ENCODE data around the gene CRELD2. TPM values are rescaled to one million over a fixed set of nuclear protein-coding genes. Genes with fewer than 3 reads are reported as not detected.
A peak's percentile ranks its signal among the peaks of the same experiment; 100 is the strongest.

The CRELD2 gene, protein sequence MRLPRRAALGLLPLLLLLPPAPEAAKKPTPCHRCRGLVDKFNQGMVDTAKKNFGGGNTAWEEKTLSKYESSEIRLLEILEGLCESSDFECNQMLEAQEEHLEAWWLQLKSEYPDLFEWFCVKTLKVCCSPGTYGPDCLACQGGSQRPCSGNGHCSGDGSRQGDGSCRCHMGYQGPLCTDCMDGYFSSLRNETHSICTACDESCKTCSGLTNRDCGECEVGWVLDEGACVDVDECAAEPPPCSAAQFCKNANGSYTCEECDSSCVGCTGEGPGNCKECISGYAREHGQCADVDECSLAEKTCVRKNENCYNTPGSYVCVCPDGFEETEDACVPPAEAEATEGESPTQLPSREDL
- 10 to 100 TPM; 22.1 to 40.0 (median 26.8) TPM for total RNA-seq
- 21.8 TPM for polyA plus RNA-seq
- long read RNA-seq, donor 1, transcript CRELD2-201 (10 exons, 1,357 nt): major isoform, 45 of 74 reads
- long read RNA-seq, donor 1, partial matches to known transcripts: 1 of 74 reads
- long read RNA-seq, donor 1, other reads (novel, unspliced or antisense): 20 of 74 reads
- long read RNA-seq, donor 2, transcript CRELD2-201 (10 exons, 1,357 nt): major isoform, 39 of 72 reads
- long read RNA-seq, donor 2, partial matches to known transcripts: 1 of 72 reads
- long read RNA-seq, donor 2, other reads (novel, unspliced or antisense): 28 of 72 reads
- long read RNA-seq, donor 3, transcript CRELD2-203 (11 exons, 1,577 nt): minor isoform, 8 of 137 reads
- long read RNA-seq, donor 3, transcript CRELD2-201 (10 exons, 1,357 nt): major isoform, 83 of 137 reads
- long read RNA-seq, donor 3, partial matches to known transcripts: 2 of 137 reads
- long read RNA-seq, donor 3, other reads (novel, unspliced or antisense): 39 of 137 reads
- long read RNA-seq, donor 4, transcript CRELD2-201 (10 exons, 1,357 nt): major isoform, 17 of 34 reads
- long read RNA-seq, donor 4, transcript CRELD2-203 (11 exons, 1,577 nt): minor isoform, 9 of 34 reads
- long read RNA-seq, donor 4, partial matches to known transcripts: 1 of 34 reads
- long read RNA-seq, donor 4, other reads (novel, unspliced or antisense): 7 of 34 reads

DNA sequence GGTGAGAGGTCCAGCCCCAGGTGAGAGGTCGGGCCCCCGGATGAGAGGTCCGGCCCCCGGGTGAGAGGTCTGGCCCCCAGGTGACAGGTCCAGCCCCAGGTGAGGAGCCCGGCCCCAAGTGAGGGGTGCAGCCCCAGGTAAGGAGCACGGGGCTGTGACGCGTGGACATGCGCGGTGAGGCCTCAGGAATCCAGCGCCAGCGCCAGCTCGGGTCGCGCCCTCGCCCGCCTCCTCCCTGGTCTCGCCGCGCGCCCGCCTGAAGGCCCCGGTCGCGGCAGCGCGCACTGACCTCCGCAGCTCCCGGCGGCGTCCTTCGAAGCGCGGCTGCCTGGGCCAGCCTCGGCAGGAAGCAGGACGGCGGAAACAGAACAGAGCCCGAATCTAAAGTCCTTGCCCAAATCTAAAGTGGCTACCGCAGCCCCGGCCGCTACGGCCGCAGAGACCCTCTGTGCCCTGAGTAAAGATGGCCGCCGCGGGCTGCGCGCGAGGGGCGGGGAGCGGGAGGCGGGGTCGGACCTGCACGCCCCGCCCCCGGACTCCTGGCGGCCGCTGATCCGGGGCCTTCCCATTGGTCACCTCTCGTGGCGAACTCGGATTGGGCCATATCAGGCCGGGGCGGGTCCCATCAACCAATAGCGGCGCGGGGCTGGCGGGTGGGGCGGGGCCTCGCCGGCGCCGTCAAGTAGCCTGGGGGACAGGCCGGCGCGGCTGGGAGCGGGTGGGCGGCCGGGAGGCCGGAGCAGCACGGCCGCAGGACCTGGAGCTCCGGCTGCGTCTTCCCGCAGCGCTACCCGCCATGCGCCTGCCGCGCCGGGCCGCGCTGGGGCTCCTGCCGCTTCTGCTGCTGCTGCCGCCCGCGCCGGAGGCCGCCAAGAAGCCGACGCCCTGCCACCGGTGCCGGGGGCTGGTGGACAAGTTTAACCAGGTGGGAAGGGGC lies at the start of gene CRELD2, which contains the start of gene ALG12:
TSS of gene CRELD2 (plus strand) at position 661 of the 937 bp plus-strand sequence. CDS start at position 797, 136 bp downstream.
TSS of gene ALG12 (minus strand) at position 465 of the 937 bp plus-strand sequence. CDS start 4,673 bp downstream, outside the sequence.
- peak; percentile 99 for DNase-seq
- Histone ChIP-seq H3K27ac (ENCODE audit: low read length) (peak within 1 kb of the TSS; percentile 91), H3K9me3 (ENCODE audit: control insufficient read depth, low read length) (no peaks in the 10 kb centered on the region), H3K4me3 (ENCODE audit: low read length) (peak within 1 kb of the TSS; percentile 85), H3K4me1 (ENCODE audit: control insufficient read depth, insufficient read depth, low read length) (peaks cover 7% of the 10 kb centered on the region), H3K27me3 (ENCODE audit: control insufficient read depth, insufficient read depth) (no peaks in the 10 kb centered on the region)
- intact Hi-C loops (cut with DNase I): loop anchor here in 1 of 4 donors (10.0 kb wide), 1 partner anchor 153 kb away; no protein-coding TSS in a partner anchor
- under 1% methylated on average over 103 of the region's 103 CpGs for WGBS
- peak; percentile 98 for ATAC-seq

DNA sequence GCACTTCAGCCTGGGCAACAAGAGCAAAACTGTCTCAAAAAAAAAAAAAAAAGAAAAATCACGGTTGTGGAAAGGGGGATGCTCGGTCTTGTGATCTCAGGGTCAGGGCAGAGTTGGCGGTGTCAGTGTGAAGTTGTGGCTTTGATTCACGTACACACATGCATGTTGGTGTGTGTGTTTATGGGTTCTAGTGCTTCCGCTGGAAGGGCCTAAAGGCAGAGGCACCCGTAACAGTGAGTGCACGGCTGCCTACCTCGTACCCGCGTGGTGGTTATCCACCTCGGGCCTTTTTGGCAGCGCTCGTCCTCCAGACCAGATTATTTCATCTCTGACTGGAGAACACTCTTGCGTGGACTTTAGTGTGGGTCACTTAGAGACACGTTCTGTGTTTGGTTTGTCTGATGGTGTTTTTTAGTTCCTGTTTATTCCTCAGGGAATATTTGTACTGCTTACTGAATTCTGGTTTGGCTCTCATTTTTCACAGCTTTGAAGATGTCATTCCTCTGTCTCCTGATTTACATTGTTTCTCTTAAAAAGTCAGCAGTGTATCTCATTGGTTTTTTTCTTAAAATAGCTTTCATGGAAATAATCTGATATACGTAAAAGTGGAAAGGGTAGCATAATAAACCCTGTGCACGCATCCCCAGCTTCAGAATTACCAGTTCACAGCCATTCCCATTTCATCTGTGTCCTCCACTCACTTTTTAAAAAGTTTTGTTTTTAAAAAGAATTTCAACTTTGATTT lies 49.2 kb upstream of the CRELD2 start:
- H3K4me3 ChIP-seq (ENCODE audit: low read length): no peak overlapping the region
- H3K9me3 ChIP-seq (ENCODE audit: control insufficient read depth, low read length): no peaks in the 10 kb centered on the region
- ATAC-seq: no peak
- intact Hi-C loops (cut with DNase I): no loop called here
- no peak overlapping the region for H3K27ac ChIP-seq (ENCODE audit: low read length)
- no peaks in the 10 kb centered on the region for H3K4me1 ChIP-seq (ENCODE audit: control insufficient read depth, insufficient read depth, low read length)
- no peaks in the 10 kb centered on the region for H3K27me3 ChIP-seq (ENCODE audit: control insufficient read depth, insufficient read depth)
- WGBS: 91% methylated on average over 17 of the region's 17 CpGs
- peak in 1 of 3 donors; percentile 6 for DNase-seq

DNA sequence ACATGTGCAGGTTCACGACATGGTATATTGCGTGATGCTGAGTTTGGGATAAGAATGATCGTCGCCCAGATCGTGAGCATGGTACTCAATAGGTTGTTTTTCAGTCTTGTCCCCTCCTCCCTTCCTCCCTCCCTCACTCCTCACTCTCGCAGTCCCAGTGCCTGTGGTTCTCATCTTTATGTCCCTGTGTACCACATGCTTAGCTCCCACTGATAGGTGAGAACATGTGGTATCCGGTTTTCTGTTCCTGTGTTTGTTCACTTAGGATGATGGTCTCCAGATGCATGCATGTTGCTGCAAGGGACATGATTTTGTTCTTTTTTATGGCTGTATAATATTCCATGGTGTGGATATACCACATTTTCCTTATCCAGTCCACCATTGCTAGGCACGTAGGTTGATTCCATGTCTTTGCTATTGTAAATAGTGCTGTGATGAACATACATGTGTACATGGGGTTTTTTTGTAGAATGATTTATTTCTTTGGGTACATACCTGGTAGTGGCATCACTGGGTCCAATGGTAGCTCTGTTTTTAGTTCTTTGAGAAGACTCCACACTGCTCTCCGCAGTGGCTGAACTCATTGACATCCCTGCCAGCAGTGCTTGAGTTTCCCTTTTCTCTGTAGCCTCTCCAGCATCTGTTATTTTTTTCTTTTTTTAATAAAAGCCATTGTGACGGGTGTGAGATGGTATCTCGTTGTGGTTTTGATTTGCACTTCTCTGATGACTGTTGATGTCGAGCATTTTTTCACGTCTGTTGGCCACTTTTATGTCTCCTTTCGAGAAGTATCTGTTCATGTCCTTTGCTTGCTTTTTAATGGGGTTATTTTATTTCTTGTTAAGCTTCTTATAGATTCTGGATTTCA lies 48.4 kb upstream of the CRELD2 start:
- H3K27ac ChIP-seq (ENCODE audit: low read length): no peak overlapping the region
- 88% methylated on average over 14 of the region's 14 CpGs for WGBS
- no peaks in the 10 kb centered on the region for H3K9me3 ChIP-seq (ENCODE audit: control insufficient read depth, low read length)
- no peaks in the 10 kb centered on the region for H3K27me3 ChIP-seq (ENCODE audit: control insufficient read depth, insufficient read depth)
- H3K4me1 ChIP-seq (ENCODE audit: control insufficient read depth, insufficient read depth, low read length): no peaks in the 10 kb centered on the region
- DNase-seq (no peak), ATAC-seq (no peak)
- H3K4me3 ChIP-seq (ENCODE audit: low read length): no peak overlapping the region
- intact Hi-C loops (cut with DNase I): no loop called here

DNA sequence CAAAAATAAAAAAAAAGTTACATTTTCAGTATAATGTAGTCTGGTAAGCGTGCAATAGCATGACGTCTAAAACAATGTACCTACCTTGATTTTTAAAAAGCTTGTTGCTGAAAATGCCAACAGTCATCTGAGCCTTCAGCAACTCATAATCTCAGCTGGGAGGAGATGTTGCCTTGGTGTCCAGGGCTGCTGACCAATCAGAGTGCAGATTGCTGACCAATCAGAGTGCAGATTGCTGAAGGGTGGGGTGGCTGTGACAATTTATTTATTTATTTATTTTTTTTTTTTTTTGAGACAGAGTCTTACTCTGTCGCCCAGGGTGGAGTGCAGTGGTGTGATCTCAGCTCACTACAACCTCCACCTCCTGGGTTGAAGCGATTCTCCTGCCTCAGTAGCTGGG lies 47.0 kb upstream of the CRELD2 start:
- H3K4me3 ChIP-seq (ENCODE audit: low read length): no peak overlapping the region
- H3K27ac ChIP-seq (ENCODE audit: low read length): no peak overlapping the region
- H3K27me3 ChIP-seq (ENCODE audit: control insufficient read depth, insufficient read depth): no peaks in the 10 kb centered on the region
- H3K9me3 ChIP-seq (ENCODE audit: control insufficient read depth, low read length): no peaks in the 10 kb centered on the region
- no peaks in the 10 kb centered on the region for H3K4me1 ChIP-seq (ENCODE audit: control insufficient read depth, insufficient read depth, low read length)
- ATAC-seq (no peak), DNase-seq (peak in 1 of 3 donors; percentile 10)
- intact Hi-C loops (cut with DNase I): no loop called here
- WGBS: 96% methylated on average over 4 of the region's 4 CpGs

DNA sequence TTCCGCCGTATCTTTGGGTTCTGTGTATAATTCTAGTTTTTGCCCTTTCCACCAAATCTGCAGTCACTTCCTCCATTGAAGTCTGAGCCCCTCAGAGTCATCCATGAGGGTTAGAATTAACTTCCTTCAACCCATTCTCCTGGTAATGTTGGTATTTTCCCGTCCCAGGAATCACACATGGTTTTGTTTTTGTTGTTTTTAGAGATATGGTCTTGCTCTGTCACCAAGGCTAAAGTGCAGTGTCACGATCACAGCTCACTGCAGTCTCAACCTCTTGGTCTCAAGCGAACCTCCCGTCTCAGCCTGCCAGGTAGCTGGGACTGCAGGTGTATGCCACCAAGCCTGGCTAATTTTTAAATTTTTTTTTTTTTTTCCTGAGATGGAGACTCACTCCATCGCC lies 46.1 kb upstream of the CRELD2 start:
- H3K27me3 ChIP-seq (ENCODE audit: control insufficient read depth, insufficient read depth): no peaks in the 10 kb centered on the region
- H3K9me3 ChIP-seq (ENCODE audit: control insufficient read depth, low read length): no peaks in the 10 kb centered on the region
- intact Hi-C loops (cut with DNase I): no loop called here
- ATAC-seq (no peak), DNase-seq (no peak)
- WGBS: 88% methylated on average over 7 of the region's 7 CpGs
- no peak overlapping the region for H3K4me3 ChIP-seq (ENCODE audit: low read length)
- H3K4me1 ChIP-seq (ENCODE audit: control insufficient read depth, insufficient read depth, low read length): no peaks in the 10 kb centered on the region
- no peak overlapping the region for H3K27ac ChIP-seq (ENCODE audit: low read length)

DNA sequence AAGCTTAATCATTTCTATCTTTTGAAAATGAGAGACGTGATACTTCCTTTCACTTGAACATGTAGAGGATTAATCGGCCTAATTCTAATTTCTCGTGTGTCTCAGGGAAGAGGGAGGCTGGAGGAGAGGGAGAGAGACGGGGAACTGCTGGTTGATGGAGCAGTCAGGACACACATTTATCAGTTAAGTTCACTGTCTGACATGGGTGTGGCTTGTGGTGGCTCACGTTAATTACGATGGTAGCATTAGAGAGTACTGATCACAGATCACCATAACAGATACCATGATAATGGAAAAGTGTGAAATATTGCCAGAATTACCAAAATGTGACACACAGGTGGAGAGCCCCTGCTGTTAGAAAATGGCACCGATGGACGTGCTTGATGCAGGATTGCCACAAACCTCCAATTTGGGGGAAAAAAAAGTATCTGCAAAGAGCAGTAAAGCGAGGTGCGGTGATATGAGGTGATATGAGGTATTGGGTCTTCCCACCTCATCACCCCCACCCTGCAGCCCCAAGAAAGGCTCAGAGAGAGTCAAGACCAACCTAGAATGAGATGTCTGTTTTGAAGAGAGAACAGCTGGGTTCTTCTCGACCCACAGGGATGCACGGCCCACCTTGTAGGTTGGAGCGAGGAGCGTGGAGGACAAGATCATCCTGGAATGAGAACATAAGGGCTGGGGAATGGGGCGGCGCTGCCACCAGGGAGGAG lies 45.0 kb upstream of the CRELD2 start:
- Histone ChIP-seq H3K4me1 (ENCODE audit: control insufficient read depth, insufficient read depth, low read length) (no peaks in the 10 kb centered on the region), H3K4me3 (ENCODE audit: low read length) (no peak overlapping the region), H3K27me3 (ENCODE audit: control insufficient read depth, insufficient read depth) (no peaks in the 10 kb centered on the region), H3K27ac (ENCODE audit: low read length) (no peak overlapping the region), H3K9me3 (ENCODE audit: control insufficient read depth, low read length) (no peaks in the 10 kb centered on the region)
- DNase-seq (peak in 1 of 3 donors; percentile 19), ATAC-seq (no peak)
- 87% methylated on average over 16 of the region's 16 CpGs for WGBS
- intact Hi-C loops (cut with DNase I): no loop called here

DNA sequence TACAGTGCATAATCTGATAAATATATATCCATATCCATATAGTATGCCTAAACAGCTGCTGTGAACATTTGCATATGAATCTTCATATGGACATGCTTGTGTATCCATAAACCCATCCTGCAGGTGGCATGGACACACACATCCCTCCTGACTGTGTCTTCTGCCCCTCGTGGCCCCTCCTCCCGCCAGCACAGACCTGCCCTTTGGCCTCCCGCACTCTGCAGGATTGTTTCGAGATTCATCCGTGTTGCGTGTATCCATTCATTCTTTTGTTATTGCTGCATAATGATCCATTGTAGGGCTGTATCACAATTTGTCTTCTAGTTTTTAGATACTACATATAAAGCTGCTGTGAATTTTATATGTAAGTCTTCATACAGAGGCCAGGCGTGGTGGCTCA lies 40.8 kb upstream of the CRELD2 start:
- peak in 1 of 3 donors; percentile 4 for DNase-seq
- Histone ChIP-seq H3K4me1 (ENCODE audit: control insufficient read depth, insufficient read depth, low read length) (peaks cover 2% of the 10 kb centered on the region), H3K27me3 (ENCODE audit: control insufficient read depth, insufficient read depth) (no peaks in the 10 kb centered on the region), H3K27ac (ENCODE audit: low read length) (no peak overlapping the region), H3K4me3 (ENCODE audit: low read length) (no peak overlapping the region), H3K9me3 (ENCODE audit: control insufficient read depth, low read length) (no peaks in the 10 kb centered on the region)
- no peak for ATAC-seq
- intact Hi-C loops (cut with DNase I): no loop called here
- WGBS: 98% methylated on average over 7 of the region's 7 CpGs

DNA sequence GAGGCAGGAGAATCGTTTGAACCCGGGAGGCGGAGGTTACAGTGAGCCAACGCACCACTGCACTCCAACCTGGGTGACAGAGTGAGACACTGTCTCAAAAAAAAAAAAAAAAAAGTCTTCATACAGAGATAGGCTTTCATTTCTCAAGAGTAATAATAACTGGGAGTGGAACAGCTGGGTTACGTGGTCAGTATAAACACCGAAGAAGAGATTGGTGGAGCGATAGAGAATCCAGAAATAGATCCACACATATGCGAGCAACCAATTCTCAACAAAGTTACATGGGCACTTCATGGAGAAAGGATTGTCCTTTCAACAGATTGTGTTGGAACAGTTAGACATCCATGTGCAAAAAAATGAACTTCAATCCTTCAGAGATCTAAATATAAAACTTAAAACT lies 40.2 kb upstream of the CRELD2 start:
- no peak overlapping the region for H3K27ac ChIP-seq (ENCODE audit: low read length)
- no peaks in the 10 kb centered on the region for H3K9me3 ChIP-seq (ENCODE audit: control insufficient read depth, low read length)
- peaks cover 2% of the 10 kb centered on the region for H3K4me1 ChIP-seq (ENCODE audit: control insufficient read depth, insufficient read depth, low read length)
- no peaks in the 10 kb centered on the region for H3K27me3 ChIP-seq (ENCODE audit: control insufficient read depth, insufficient read depth)
- intact Hi-C loops (cut with DNase I): no loop called here
- 97% methylated on average over 8 of the region's 8 CpGs for WGBS
- ATAC-seq (no peak), DNase-seq (no peak)
- no peak overlapping the region for H3K4me3 ChIP-seq (ENCODE audit: low read length)

DNA sequence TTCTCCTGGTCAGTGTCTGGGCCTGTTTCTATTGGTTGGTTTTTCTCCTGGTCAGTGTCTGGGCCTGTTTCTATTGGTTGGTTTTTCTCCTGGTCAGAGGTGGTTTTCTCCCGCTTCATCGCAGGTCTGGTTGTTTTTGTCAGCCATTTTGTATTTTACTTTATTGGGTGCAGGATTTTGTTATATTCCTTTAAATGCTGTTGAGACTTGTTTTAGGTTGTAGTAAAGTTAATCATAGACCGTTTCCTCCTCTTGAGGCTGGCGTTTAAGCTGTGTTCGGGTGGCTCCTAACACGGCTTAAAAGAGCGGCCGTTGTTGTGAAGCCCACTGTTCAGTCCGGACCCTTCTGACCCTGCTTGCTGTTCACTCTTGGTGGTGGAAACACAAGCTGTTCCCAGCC lies 38.6 kb upstream of the CRELD2 start:
- Histone ChIP-seq H3K9me3 (ENCODE audit: control insufficient read depth, low read length) (no peaks in the 10 kb centered on the region), H3K27ac (ENCODE audit: low read length) (no peak overlapping the region), H3K4me3 (ENCODE audit: low read length) (no peak overlapping the region), H3K4me1 (ENCODE audit: control insufficient read depth, insufficient read depth, low read length) (peaks cover 2% of the 10 kb centered on the region), H3K27me3 (ENCODE audit: control insufficient read depth, insufficient read depth) (no peaks in the 10 kb centered on the region)
- ATAC-seq (no peak), DNase-seq (no peak)
- 91% methylated on average over 9 of the region's 9 CpGs for WGBS
- intact Hi-C loops (cut with DNase I): no loop called here
